Measurements from ENCODE around the gene EML6. TPM values are rescaled to one million over a fixed set of nuclear protein-coding genes. Genes with fewer than 3 reads are reported as not detected.

The EML6 gene
- total RNA-seq, 1 donor from 2014 or later, result 0.63 TPM

DNA sequence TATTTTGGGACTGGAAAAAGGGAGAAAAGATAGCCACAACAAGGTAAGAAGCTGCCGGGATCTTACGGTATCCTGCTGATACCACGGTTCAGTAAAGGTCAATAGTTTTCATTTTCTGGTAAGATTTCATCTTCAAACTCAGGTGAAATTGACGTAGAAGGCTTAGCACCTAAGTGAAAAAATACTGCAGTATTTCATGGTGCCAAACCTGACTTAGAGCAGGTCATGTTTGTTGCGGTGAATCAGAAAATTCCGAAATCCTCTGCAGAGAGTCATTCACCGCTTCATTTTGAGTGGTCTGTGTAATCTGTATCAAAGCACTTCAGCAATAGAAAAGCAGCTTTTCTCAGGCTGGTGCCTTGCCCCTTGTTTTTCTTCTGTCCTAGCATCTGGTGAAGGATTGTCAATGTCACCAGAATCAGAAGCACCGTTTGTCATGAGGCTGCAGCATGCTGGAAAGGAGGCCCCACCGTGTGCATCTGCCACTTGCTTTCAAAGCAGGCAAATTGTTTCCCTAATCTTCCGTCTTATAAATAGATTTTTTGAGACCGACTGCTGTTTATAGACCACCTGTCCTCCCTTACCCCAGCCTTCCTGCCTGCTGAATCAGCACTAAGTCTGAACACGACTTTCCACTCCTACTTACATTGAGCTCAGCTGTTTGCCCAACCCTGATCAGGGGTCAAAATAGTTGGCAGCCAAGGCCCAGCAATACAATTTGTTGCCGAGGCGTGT, 156.3 kb downstream of the EML6 start:
- DNase-seq (ENCODE audit: low read depth), result no peak
- Histone ChIP-seq H3K27me3 (ENCODE audit: control insufficient read depth, insufficient read depth, low read length) (no peaks in the 10 kb centered on the region), H3K36me3 (ENCODE audit: control insufficient read depth, insufficient read depth, low read length) (no peaks in the 10 kb centered on the region), H3K4me3 (ENCODE audit: low read depth, low read length) (no peak overlapping the region)
- TF ChIP-seq, protein P1, sequence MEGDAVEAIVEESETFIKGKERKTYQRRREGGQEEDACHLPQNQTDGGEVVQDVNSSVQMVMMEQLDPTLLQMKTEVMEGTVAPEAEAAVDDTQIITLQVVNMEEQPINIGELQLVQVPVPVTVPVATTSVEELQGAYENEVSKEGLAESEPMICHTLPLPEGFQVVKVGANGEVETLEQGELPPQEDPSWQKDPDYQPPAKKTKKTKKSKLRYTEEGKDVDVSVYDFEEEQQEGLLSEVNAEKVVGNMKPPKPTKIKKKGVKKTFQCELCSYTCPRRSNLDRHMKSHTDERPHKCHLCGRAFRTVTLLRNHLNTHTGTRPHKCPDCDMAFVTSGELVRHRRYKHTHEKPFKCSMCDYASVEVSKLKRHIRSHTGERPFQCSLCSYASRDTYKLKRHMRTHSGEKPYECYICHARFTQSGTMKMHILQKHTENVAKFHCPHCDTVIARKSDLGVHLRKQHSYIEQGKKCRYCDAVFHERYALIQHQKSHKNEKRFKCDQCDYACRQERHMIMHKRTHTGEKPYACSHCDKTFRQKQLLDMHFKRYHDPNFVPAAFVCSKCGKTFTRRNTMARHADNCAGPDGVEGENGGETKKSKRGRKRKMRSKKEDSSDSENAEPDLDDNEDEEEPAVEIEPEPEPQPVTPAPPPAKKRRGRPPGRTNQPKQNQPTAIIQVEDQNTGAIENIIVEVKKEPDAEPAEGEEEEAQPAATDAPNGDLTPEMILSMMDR (IDR thresholded peaks at IDR 0.05; ENCODE audit: insufficient read depth, low read length, poor library complexity, severe bottlenecking), result no peak

DNA sequence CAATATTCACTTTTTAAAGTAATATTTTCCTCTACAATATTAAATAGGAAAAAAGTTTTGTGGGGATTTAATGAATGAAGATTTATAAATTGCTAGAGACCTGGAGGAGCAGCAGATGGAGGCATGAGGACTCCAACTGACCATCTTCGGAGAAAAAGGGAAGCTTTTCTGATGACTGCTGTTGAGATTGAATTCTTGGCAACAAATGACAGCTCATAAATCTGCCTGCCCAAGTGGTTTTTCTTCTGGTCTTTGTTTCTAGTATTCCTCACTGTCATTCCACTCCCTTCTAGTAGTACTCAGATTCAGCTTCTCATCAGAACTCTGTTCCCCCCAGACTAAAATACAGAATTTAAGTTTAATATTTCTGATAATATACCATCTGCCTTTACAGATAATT, 157.0 kb downstream of the EML6 start:
- no peak for DNase-seq (ENCODE audit: low read depth)
- no peak overlapping the region for H3K4me3 ChIP-seq (ENCODE audit: low read depth, low read length)
- H3K27me3 ChIP-seq (ENCODE audit: control insufficient read depth, insufficient read depth, low read length), result no peaks in the 10 kb centered on the region
- TF ChIP-seq, protein P1 (IDR thresholded peaks at IDR 0.05; ENCODE audit: insufficient read depth, low read length, poor library complexity, severe bottlenecking), result no peak
- H3K36me3 ChIP-seq (ENCODE audit: control insufficient read depth, insufficient read depth, low read length), result no peaks in the 10 kb centered on the region

DNA sequence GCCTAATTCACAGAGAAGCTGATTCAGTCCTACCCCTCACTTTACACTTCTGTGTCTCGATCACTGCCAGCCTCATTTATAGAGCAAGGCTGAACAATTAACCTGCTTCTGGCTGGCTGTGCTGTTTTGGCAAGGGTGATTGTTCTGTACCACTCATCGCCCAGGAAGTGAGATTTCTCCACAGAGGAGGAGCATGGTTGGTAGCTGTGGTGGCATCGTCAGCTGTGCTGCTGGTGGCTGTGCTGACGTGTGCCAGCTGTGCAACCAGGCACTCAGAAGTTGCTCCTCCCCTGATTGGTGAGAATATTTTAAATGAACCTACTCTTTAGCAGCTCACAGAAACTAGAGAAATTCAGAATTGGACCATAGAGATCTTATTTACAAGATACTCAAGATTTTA, 158.3 kb downstream of the EML6 start:
- TF ChIP-seq, protein P1 (IDR thresholded peaks at IDR 0.05; ENCODE audit: insufficient read depth, low read length, poor library complexity, severe bottlenecking), result no peak
- H3K4me3 ChIP-seq (ENCODE audit: low read depth, low read length), result no peak overlapping the region
- no peak for DNase-seq (ENCODE audit: low read depth)
- H3K27me3 ChIP-seq (ENCODE audit: control insufficient read depth, insufficient read depth, low read length), result no peaks in the 10 kb centered on the region
- no peaks in the 10 kb centered on the region for H3K36me3 ChIP-seq (ENCODE audit: control insufficient read depth, insufficient read depth, low read length)

DNA sequence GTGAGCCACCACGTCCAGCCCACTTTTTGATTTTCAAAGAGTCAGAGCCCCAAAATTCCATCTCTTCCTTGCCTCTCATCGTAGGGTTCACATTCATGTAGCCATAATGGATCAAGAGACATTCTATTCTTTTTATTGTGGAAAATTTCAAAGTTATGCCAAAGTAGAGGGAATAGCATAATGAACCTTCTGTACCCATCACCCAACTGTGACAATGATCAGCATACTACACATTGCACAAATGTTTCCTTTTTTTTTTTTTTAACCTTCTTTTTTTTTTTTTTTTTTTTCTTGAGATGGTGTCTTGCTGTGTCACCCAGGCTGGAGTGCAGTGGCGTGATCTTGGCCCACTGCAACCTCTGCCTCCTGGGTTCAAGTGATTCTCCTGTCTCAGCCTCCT, 162.4 kb downstream of the EML6 start:
- no peak for DNase-seq (ENCODE audit: low read depth)
- Histone ChIP-seq H3K36me3 (ENCODE audit: control insufficient read depth, insufficient read depth, low read length) (no peaks in the 10 kb centered on the region), H3K27me3 (ENCODE audit: control insufficient read depth, insufficient read depth, low read length) (no peaks in the 10 kb centered on the region), H3K4me3 (ENCODE audit: low read depth, low read length) (no peak overlapping the region)
- TF ChIP-seq, protein P1 (IDR thresholded peaks at IDR 0.05; ENCODE audit: insufficient read depth, low read length, poor library complexity, severe bottlenecking), result no peak

DNA sequence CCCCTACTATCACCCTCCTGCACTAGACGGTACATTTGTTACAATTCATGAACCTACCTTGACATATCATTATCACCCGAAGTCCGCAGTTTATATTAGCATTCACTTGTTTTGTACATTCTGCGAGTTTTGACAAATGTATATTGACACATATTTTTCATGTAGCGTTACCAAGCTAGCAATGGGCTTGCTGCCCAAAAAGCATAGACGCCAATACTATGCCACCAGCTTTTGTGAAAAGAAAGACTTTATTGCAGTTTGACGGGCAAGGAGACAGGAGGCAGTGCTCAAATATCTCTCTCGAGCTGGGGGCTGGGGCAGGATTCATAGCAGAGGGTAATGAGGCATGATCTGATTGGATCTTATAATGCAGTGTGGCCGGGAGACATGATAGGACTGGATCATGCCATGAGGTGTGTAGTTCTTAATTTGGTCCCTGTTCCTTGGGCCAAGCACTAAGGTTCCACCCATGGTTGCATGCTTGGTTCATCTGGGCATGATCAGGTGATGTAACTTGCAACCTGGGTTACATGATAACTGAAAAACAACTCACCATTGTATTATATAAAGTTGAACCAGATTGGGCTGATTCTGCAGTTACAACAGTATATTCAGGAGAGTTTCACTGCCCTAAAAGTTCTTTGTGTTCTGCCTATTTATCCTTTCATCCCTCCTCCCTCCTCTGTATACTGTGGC, 164.5 kb downstream of the EML6 start:
- Histone ChIP-seq H3K27me3 (ENCODE audit: control insufficient read depth, insufficient read depth, low read length) (no peaks in the 10 kb centered on the region), H3K36me3 (ENCODE audit: control insufficient read depth, insufficient read depth, low read length) (no peaks in the 10 kb centered on the region), H3K4me3 (ENCODE audit: low read depth, low read length) (no peak overlapping the region)
- no peak for DNase-seq (ENCODE audit: low read depth)
- TF ChIP-seq, protein P1 (IDR thresholded peaks at IDR 0.05; ENCODE audit: insufficient read depth, low read length, poor library complexity, severe bottlenecking), result no peak

Data from kidney epithelial cell (primary cell).